Stimulated activated CD4-positive, alpha-beta T cell treated with anti-CD3 and anti-CD28 coated beads, Interleukin-12 subunit alpha, Interleukin-12 subunit beta, amount 100 ng/mL, for 48 hours (primary cell): Measurements from ENCODE around the gene MRPS22.

Source experiments
- DNase-seq, 3 donors: peaks; one replicate each; pipeline ENCODE4 v3.0.0-alpha.2; 2020; ENCODE audit warnings: low read depth in 2 of 3, low spot score in 1 of 3

Gene MRPS22

DNA sequence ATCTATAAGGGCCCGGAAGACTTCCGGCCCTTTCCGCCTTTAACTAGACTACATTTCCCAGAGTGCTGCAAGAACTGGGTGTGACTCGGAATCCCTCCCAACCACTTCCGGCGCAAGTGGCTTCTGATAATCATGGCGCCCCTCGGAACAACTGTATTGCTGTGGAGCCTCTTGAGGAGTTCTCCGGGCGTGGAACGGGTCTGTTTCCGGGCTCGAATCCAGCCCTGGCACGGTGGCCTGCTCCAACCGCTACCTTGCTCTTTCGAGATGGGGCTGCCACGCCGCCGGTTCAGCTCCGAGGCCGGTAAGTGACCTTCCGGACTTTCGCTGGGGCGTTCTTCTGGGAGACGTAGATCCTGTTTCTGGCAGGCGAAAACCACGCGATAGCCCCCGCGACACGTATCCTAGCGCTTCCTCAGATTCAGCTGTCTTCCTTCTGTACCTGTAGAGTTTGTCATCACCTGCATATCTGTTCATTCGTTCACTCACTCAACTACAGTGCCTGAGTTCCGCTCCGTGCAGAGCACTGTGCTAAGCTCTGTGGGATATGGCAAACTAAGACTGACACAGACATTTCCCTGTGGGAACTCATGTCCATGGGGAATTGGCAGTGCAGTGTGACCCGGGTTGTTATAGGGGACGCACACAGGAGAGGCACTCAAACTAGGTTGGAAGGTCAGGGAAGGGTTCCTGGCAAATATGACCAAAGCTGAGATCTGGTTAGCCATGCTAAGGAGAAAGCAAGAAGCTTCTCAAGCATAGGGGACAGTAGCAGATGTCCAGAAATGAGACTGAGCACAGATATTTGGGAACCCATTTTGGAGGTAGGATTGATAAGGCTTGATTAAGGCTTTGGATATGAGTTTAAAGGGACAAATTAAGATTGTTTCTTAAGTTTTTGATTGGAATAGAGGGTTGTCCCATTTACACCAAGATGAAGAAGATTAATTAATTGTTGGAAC is at the start of gene MRPS22:
Gene MRPS22 (plus strand): TSS at position 126 of the 962 bp plus-strand sequence. CDS start 7 bp downstream, at position 133.
- DNase-seq: peak; percentile 67 to 74 (median 73)

DNA sequence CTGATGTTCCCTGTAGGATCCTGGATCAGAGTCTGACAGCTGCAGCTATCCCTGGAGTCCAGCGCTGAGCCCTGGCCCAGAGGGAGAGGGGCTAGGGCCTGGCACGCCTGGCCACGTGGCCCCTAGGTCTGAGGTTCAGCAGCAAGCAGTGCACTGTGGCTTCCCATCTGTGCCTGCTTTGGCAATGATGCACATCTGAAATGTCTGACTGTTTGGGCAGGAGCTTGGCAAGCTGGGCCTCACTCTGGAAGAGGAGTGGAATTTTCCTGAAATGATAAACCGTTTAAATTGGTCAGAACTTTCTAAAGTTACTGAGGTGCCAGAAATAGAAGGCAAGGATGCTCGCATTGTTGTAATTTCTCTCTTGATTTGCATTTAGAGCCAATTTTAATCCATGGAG is 48.8 kb upstream of the MRPS22 start:
- DNase-seq: no peak

DNA sequence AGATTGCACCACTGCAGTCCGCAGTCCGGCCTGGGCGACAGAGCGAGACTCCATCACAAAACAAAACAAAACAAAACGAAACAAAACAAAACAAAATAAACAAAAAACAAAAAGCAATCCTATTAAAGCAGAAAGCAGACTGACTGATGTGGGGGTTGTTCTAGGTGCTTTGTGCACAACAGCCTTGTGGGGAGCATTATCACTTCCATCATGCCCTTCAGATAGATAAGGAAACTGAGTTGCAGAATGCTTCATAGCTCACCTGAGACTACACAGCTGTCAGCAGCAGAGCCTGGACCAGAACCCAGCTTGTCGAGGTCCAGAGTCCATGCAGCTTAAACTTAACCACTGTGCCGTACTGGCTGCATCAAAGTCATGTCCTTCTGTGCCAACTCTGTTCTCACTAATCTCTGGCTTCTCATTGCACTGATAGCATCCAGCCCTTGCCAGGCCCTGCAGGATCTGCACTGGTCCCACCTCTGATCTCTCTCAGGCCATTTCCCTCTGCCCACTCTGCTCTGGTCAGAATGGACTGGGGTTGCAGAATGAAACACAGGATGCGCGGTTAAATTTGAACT is 47.6 kb upstream of the MRPS22 start:
- DNase-seq: no peak

DNA sequence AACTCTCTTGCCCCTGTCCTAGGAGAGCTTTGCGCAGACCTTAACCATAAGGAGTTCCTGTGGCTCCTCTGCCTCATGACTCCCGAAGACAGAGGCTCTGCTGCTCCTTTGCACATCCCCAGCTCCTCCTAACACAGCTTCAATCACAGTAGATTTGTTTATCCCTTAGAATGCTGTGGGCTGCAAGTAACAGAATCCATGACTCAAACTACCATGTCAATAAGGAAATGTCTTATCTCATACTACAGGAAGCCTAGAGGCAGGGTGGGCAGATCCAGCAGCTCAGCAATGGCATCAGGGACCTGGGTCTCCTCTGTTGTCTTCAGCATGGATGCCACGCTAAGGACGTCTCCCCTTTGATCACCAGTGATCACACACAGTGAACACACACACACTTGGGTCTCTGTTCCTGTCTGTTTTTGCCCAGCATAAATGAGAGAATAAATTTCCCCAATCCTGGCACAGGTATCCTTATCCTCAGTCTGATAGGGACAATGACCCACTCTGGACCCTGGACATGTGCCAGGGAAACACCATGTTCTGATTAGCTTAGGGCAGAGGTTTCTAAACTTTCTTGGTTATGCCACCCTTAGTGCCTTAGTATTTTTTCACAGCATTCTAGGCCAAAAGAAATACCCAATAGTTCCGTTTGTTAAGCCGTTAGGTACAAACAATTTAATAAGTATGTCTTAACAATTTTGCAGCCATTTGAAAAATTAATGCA is 46.1 kb upstream of the MRPS22 start:
- DNase-seq: no peak

DNA sequence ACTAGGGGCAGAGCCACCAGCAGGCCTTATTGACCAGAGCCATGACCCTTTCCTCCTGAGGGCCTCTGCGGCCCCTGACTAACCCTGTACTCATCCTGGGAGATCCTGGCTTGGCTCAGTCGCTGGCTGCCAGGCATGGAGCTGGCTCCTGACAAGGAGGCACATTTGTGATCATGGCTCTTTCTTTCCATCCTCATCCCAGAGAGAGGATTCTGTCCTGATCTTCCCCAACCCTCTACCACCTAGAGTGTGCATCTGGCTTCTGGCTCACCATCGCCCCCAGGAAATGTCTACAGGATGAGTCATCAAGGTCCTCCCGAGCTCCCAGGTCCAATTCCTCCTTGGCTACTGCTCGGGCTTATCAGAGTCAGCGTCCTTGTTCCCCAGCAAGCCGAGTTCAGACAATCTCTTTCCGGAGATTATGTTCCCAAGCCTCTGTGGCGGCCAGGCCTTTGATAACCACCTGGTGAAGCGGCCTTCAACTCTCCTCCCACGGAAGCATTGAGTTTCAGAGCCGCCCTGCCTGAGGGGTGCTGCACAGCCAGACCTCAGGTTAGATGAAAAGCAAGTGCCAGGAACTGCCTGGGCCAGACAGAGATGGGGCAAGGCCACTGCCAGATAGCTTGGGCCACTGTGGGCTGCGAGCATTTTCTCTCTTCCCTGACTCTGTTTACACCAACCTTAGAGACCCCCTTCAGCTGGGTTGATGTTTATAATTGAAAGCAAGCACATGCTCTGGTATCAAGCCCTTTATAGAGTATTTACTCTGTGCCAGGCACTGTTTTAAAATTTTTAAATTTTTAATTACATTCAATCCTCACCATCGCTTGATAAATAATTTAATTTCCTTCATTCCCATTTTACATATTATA is 44.3 kb upstream of the MRPS22 start:
- DNase-seq: no peak

DNA sequence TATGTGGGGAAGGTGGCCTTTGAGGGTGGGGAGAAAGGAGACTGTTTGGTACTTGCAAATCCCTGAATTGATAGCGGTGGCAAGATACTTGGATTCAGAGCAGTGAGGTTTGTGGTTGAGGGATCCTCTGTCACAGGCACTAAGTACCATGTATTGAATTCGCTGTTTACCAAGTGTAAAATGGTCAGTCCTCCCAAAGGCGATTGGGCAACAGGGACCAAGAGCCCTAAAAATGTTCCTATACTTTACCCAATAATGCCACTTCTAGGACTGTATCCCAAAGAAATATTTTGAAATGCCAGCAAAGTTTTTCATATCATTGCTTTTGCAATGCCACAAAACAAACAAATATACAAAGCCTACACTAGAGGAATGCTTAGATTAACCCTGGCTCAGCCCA is 43.4 kb upstream of the MRPS22 start:
- DNase-seq: no peak

DNA sequence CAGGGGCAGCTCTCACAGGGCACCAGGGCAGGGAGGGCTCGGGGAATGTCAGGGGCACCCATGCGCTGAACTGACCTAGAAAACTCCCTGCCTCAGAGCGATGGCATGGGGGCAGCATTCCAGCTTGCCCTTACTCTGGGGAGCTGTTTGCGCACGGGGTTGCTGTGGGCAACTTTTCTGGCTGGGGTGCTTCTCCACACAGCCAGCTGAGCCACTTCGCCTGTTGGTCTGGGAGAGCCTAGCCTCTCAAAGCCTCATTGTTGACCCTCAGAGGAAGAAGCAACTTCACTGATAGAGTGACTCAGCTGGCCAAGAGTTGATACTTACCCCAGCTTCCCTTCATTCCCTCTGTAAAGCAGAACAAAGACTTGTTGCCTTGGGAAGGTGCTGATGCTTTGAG is 42.6 kb upstream of the MRPS22 start:
- no peak for DNase-seq

DNA sequence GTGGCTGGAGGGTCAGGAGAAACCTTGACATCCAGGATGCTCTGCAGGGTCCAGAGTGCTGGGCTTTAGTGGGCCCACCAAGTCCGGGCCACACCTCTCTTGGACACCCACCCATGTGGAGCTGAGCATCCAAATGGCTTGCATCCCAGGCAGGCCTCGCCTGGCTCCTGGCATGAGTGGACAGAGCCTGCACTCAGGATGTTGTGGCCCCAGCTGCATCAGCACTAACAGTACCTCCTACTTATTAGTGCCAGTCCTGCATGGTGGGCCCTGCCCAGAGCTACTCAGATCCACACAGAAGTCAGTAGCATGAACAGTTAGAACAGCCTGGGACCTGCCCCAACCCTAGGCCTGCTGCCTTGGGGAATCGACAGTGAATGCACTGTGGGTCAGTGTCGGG is 42.2 kb upstream of the MRPS22 start:
- no peak for DNase-seq

DNA sequence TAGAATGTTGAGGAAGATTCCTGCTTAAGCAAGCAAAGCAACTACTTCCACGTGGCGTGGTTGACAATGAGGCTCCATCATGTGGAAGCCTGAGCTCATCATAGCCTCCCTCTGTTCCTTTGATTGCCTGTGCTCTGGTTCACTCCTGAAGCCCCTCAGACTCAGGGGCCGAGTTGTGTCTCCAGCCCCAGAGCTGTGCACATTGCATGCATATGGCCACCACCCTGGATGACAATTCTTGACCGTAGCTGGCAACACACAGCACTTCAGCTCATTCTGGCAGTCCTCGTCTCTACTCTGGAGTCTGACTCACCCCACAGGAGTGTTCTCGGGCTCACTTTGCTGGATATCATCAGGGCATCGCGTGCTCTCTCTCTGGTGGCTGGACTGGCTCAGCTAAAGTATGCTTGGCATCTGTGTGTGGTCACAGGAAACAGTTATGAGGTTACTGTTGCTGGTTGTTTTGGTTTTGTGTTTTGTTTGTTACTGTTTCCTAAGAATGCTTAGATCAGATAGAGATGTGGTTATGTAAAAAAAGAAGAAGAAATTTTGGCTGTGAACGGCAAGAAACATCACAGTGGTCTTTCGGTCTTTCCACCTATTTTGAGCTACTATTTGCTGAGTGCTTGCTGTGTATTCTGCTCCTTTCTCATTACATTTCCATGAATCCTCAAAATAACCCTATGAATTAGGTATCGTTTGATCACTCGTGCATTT is 41.6 kb upstream of the MRPS22 start:
- DNase-seq: no peak

DNA sequence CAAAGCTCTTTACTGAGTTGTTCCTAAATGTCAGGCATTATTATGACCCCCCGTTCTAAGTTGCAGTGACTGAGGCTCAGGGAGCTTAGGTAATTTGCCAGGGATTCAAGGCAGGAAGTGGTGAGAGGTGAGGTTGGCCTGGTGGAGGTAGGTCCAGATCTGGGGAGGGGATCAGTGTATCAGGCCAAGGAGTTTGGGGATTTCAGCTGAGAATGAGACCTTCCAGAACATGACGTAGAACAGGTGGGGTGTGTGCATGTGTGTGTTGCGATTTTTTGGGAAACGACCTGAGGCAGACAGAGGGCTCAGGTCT is 41.1 kb upstream of the MRPS22 start:
- DNase-seq: no peak

DNA sequence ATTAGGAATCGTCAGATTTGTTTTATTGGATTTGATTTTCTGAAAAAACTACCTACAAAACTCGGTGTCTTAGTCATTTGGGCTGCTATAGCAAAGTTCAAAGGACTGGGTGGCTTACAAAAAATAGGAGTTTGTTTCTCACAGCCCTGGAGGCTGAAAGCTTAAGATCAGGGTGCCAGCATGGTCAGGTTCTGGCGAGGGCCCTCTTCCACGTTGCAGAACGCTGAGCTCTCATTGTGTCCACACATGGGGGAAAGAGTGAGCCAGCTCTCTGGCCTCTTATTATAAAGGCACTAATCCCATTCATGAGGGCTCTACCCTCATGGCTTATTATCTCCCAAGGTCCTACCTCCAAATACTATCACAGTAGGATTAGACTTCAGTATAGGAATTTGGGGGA is 40.6 kb upstream of the MRPS22 start:
- DNase-seq: no peak

DNA sequence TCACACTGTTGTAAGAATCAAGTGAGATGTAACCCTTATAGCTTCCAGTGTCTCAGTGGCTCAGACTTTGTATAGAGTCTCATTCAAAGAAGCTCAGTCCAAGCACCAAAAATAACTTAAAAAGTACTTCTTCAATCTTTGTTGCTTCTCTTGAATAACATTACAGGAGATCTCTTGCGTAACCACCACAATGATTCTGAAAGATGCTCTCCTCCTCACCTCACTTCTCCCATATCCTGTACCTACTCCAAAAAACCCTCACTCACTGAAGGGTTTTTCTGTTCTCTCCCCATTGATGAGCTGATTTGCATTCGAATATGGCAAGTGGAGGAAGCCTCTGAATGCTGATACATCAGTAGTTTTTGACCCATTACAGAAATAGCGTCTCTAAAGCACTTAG is 39.4 kb upstream of the MRPS22 start:
- no peak for DNase-seq

DNA sequence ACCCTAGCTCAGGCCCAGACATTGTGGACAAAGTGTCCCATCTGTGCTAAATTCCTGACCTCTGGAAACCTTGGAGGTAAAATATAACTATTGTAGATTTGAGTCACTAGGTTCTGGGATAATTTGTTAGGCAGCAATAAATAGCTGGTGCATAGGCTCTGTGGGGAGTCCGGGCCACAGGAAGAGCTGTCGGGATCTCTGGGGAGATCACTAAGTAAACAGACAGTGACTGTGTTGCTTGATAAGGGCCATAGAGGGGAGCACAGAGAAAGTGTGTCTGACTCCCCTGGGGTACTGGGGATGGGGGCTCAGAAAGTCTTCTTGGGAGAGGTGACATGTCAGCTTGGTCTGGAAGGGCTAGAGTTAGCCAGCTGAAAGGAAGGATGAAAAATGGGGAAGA is 37.7 kb upstream of the MRPS22 start:
- no peak for DNase-seq

DNA sequence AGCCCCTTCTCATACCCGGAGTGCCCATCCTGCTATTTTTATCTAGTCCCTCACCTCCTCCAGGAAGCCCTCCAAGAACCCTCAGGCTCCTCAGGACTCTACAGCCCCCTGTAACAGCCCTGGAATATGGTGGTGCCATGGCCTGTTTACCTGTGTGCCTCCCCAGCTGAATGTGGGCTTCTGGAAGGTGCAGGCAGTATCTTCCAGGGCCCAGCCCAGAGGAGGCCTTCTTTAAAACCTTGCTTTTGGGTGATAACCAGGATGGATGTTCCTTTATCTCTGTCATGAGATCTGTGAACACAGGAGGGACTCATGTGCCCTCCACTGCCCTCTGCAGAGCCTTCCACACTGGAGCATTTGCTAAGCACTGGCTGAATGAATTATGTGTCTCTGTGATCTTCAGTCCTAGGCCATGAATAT is 36.7 kb upstream of the MRPS22 start:
- no peak for DNase-seq

DNA sequence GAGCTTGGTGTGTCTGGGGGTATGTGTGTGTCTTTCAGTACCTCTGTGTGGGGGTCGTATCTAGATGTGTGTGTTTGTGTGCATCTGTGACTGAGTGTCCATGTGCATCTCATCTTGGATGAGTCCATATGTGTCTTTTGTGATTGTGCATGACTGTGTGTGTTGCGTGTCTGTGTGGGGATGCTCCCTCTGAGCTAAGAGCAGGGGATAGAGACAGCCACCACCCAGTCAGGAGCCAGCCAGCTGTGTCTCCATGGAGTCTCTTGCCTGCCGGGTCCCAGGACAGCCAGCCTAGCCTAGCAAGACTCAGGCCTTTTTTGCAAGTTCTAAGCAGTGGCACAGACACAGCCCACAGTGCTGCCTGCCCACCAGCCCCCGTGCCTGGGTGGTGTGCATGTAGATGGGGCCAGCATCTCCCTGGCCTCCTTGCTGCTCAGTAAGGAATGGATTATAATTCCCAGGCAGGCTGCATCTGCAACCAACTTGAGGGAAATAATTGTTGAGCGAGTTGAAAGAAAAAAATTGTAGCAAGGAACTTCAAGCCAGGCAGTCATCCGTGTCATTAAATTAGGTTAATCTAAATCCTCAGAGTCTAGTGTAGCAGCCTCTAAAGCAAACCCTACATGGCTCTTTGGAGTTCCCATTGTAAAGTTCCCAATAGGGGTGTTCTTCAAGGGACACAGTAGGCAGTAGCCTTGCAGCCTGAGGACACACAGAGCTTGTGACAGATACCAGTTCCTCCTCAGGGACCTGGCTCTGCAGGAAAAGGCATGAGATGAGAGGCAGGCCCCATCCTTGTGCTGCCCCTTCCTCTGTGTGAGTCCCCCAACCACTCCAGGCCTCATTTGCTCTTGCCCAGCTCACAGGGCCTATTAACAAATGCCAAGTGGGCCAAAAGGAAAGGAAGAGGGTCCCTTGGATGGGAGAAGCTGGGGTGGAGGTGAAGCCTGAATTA is 35.9 kb upstream of the MRPS22 start:
- no peak for DNase-seq

DNA sequence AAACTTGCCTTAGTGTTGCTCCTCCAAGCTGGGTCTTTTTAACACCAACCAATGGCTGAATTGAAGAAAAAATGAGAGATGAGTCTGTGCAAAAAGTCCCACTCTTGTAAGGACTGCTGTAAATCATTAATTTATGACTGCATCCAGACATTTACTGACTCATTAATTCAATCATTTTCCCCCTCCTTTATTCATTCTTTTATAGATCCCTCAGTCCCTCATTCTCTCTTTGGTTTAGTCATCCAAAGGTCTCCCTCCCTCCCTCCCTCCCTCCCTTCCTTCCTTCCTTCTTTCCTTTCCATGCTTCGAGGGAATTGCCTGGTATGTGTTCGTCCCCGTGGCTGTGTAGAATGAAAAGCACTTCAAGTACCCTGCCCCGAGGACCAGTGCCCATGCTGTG is 35.3 kb upstream of the MRPS22 start:
- no peak for DNase-seq

DNA sequence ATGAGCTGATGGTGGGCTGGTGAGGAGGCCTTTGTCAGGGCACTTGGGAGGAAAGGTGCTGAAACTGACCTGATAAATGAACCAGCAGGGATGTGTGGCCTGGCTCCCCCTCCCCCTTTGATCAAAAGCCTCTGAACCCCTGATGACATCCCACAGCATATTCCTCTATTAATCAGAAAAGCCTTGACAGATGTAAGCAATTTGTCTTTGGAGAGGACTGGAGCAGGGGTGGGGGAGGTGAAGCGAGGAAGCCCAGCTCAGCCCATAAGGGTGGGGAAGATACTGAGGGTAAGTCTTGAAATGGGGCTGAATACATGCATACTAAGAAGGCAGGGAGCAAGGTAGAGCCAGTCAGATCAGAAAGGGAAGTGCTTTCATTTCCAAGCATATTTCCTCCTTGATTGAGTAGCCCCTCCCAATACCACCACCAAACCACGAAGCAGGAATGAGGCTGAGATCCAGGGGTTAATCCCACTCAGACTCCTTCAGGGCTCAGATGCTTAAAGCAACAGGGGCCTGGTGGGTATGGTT is 34.7 kb upstream of the MRPS22 start:
- no peak for DNase-seq

DNA sequence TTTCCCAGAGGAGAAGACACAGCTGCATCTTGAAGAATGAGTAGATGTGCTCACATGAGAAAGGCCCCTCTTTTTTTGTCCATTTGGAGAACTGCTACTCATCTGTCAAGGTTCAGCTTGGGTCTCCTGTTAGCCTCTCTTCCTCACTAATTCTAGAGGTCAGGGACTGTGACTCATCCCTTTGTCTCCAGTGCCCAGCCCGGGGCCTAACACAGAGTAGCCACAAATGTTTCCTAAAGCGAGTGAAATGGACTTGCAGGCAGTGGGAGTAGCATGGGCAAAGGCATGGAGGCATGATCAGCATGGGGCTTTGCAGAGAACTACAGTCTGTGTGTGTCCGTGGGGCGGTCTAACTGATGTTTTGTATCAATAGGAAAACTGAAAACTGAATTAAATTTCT is 33.9 kb upstream of the MRPS22 start:
- no peak for DNase-seq

DNA sequence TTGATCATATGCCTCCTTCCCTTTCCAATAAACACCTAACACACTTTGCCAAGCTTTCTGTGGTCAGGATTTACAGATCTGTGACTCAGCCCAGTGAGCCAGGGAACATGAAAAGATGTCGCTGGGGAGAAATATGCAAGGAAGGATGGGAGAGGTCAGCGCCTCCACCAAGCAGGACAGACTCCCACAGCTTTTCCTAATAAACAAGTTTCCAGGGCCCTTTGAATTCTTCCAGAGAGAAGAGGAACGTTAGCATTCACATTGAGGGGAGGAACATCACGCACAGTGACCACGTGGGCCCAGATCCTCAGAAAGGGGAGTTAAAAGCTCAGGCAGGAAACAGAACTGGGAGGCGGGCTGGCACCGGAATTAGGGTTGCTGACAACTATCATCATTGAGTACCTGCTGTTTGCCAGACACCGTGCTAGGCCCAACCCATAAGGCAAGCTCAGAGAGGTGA is 33.3 kb upstream of the MRPS22 start:
- DNase-seq: no peak
